CD4-positive, alpha-beta T cell (primary cell): ENCODE data around the gene ARHGAP26. TPM values are rescaled to one million over a fixed set of nuclear protein-coding genes. Genes with fewer than 3 reads are reported as not detected.

Experiments
- ATAC-seq: fragments of 200-7000 bp; cut with Tn5 transposase; one replicate; pipeline ENCODE4 v1.10.0; 2022; ENCODE audit warnings: mild to moderate bottlenecking; ENCODE audit not compliant: poor library complexity
- CTCF ChIA-PET: fragments of 350-600 bp; sonication (Branson Sonifier 250); formaldehyde crosslinking; loops from one replicate; lab custom pipeline; 2021; ENCODE audit warnings: antibody characterized with exemption, inconsistent platforms; lab: Charles Lee
- POLR2A ChIA-PET: fragments of 350-600 bp; sonication (Branson Sonifier 250); formaldehyde crosslinking; loops from one replicate; lab custom pipeline; 2021; ENCODE audit warnings: antibody characterized with exemption, inconsistent platforms; lab: Charles Lee
- DNase-seq, 14 experiments: peaks; one replicate each; pipeline ENCODE4 v3.0.0-alpha.2; 2013 to 2020; ENCODE audit warnings: mixed read lengths in 2 of 14
- H3K27ac ChIP-seq, 2 donors: one replicate each; pipeline versions ENCODE4 v1.5.1 to v1.7.0; 2013; ENCODE audit warnings: low read length in 2 of 2, low read depth in 1 of 2, mild to moderate bottlenecking in 1 of 2
- H3K27me3 ChIP-seq, 2 experiments: 1 replicate in 1 of 2; 2 replicates in 1 of 2; pipeline versions ENCODE4 v1.6.1 to v1.7.0; 2013; ENCODE audit warnings: low read length in 2 of 2, control low read depth in 1 of 2, mild to moderate bottlenecking in 1 of 2, moderate library complexity in 1 of 2; ENCODE audit not compliant: insufficient read depth in 2 of 2, control insufficient read depth in 1 of 2
- H3K36me3 ChIP-seq: one replicate; pipeline ENCODE4 v1.6.1; 2013; ENCODE audit warnings: low read length, control low read depth; ENCODE audit not compliant: insufficient read depth
- H3K4me1 ChIP-seq: one replicate; pipeline ENCODE4 v1.6.1; 2013; ENCODE audit warnings: low read length, control low read depth; ENCODE audit not compliant: insufficient read depth
- H3K4me3 ChIP-seq: one replicate; pipeline ENCODE4 v1.5.1; 2013; ENCODE audit warnings: mild to moderate bottlenecking, low read length, moderate library complexity
- H3K9me3 ChIP-seq, 2 experiments: 1 replicate in 1 of 2; 2 replicates in 1 of 2; pipeline versions ENCODE4 v1.6.1 to v1.7.0; 2013; ENCODE audit warnings: low read length in 2 of 2, mild to moderate bottlenecking in 2 of 2, control low read depth in 1 of 2, moderate library complexity in 1 of 2; ENCODE audit not compliant: control insufficient read depth in 1 of 2, insufficient read depth in 1 of 2
- H3K27ac Mint-ChIP-seq: one replicate; pipeline ENCODE4 v1.8.0; 2020; ENCODE audit warnings: mixed read lengths
- H3K27me3 Mint-ChIP-seq: one replicate; pipeline ENCODE4 v1.8.0; 2021; ENCODE audit warnings: mixed read lengths
- H3K36me3 Mint-ChIP-seq: one replicate; pipeline ENCODE4 v1.8.0; 2021; ENCODE audit warnings: low read depth, mixed read lengths
- H3K4me1 Mint-ChIP-seq: one replicate; pipeline ENCODE4 v1.8.0; 2021; ENCODE audit warnings: low read depth, mixed read lengths
- H3K4me3 Mint-ChIP-seq: one replicate; pipeline ENCODE4 v1.8.0; 2020; ENCODE audit warnings: mild to moderate bottlenecking, mixed read lengths
- H3K9me3 Mint-ChIP-seq: one replicate; pipeline ENCODE4 v1.8.0; 2020; ENCODE audit warnings: mixed read lengths
- intact Hi-C, 2 experiments: fragments of 100-400 bp; cut with DNase I in 1 of 2; cut with micrococcal nuclease in 1 of 2; formaldehyde crosslinking; loops; one replicate each; pipeline versions ENCODE4 v1.15.1 to v1.9.0; 2023 to 2025; cut with DNase I, micrococcal nuclease
- total RNA-seq, 174 experiments: library from RNA in 2 of 174; stranded (reverse) in 2 of 174; gene quantifications; one replicate each; pipeline ENCODE4 v1.2.3 and lab custom pipeline; 2021 to 2026
- TF ChIP-seq, protein P1 (sequence below): fragments of 200-600 bp; IDR thresholded peaks from one replicate; pipeline ENCODE4 v1.8.0; 2022; ENCODE audit warnings: antibody characterized with exemption, mild to moderate bottlenecking

The ARHGAP26 gene
- total RNA-seq, 2 experiments from 2014 or later = 24.9 to 27.3 TPM

DNA sequence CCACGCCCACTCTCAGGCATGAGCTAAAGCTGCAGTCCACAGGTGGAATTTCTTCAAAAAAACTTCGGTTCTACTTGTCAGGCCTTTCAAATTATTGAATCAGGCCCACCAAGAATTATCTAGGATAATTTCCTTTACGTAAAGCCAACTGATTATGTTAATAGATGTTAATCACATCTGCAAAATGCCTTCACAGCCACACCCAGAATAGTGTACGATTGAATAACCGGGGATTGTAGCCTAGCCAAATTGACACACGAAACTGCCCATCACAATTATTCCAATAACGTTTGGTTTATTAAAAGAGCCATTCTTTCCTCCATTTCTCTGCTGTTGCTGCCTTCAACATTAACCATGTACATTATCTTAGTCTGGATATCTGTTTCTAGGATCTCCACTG lies 484.6 kb downstream of the ARHGAP26 start:
- H3K4me1 ChIP-seq = no peaks in the 10 kb centered on the region
- no peak overlapping the region for H3K4me3 Mint-ChIP-seq
- DNase-seq (no peak), ATAC-seq (no peak)
- ChIA-PET CTCF (no interaction called here), POLR2A (no interaction called here)
- no peak overlapping the region for H3K4me3 ChIP-seq
- TF ChIP-seq, protein P1, sequence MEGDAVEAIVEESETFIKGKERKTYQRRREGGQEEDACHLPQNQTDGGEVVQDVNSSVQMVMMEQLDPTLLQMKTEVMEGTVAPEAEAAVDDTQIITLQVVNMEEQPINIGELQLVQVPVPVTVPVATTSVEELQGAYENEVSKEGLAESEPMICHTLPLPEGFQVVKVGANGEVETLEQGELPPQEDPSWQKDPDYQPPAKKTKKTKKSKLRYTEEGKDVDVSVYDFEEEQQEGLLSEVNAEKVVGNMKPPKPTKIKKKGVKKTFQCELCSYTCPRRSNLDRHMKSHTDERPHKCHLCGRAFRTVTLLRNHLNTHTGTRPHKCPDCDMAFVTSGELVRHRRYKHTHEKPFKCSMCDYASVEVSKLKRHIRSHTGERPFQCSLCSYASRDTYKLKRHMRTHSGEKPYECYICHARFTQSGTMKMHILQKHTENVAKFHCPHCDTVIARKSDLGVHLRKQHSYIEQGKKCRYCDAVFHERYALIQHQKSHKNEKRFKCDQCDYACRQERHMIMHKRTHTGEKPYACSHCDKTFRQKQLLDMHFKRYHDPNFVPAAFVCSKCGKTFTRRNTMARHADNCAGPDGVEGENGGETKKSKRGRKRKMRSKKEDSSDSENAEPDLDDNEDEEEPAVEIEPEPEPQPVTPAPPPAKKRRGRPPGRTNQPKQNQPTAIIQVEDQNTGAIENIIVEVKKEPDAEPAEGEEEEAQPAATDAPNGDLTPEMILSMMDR = no peak
- H3K36me3 Mint-ChIP-seq = no peaks in the 10 kb centered on the region
- no peak overlapping the region for H3K27ac ChIP-seq
- H3K9me3 Mint-ChIP-seq = no peaks in the 10 kb centered on the region
- no peaks in the 10 kb centered on the region for H3K27me3 Mint-ChIP-seq
- H3K36me3 ChIP-seq = no peaks in the 10 kb centered on the region
- H3K27ac Mint-ChIP-seq = no peak overlapping the region
- H3K27me3 ChIP-seq = no peaks in the 10 kb centered on the region
- intact Hi-C loops = no loop called here
- H3K4me1 Mint-ChIP-seq = no peaks in the 10 kb centered on the region
- no peaks in the 10 kb centered on the region for H3K9me3 ChIP-seq

DNA sequence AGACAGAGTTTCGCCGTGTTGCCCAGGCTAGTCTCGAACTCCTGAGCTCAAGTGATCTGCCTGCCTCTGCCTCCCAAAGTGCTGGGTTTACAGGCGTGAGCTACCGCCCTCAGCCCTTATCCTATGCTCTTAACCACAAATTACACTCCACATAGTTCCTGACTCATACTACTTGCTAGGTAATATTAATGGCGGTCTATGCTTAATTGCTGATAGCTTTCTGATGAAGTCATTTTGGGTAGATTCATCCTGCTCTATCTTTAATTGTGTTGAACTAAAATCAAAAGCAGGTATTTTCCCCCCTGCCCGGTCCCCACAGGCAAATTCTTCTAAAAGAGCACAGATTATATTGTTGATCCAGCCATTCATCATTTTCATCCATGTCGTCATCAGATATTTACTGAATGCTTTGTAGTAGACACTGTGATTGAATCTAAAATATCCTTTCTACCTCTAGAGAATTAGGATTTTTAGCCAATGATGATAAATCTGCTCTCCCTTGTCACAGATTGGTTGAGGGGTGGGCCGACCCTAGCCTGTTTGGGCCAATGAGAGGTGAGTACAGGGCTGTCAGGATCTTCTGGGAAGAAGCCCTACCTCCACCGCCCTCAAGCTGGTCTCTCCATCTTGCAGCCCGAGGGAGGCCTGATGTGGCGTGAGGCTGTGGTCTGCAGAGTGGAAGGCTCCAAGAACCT lies 488.5 kb downstream of the ARHGAP26 start:
- H3K9me3 Mint-ChIP-seq = no peaks in the 10 kb centered on the region
- H3K27ac Mint-ChIP-seq = no peak overlapping the region
- ChIA-PET CTCF (interaction anchor here (0.9 kb wide), 1 partner anchor 23 kb away, joined by 3 read pairs; no protein-coding TSS in a partner anchor), POLR2A (no interaction called here)
- H3K4me3 ChIP-seq = no peak overlapping the region
- no peaks in the 10 kb centered on the region for H3K36me3 ChIP-seq
- no peak for DNase-seq
- no peaks in the 10 kb centered on the region for H3K4me1 Mint-ChIP-seq
- H3K4me3 Mint-ChIP-seq = no peak overlapping the region
- no peaks in the 10 kb centered on the region for H3K27me3 ChIP-seq
- no peak overlapping the region for H3K27ac ChIP-seq
- TF ChIP-seq, protein P1 = no peak
- ATAC-seq = no peak
- H3K36me3 Mint-ChIP-seq = no peaks in the 10 kb centered on the region
- H3K27me3 Mint-ChIP-seq = no peaks in the 10 kb centered on the region
- H3K4me1 ChIP-seq = no peaks in the 10 kb centered on the region
- intact Hi-C loops = no loop called here
- H3K9me3 ChIP-seq = no peaks in the 10 kb centered on the region

DNA sequence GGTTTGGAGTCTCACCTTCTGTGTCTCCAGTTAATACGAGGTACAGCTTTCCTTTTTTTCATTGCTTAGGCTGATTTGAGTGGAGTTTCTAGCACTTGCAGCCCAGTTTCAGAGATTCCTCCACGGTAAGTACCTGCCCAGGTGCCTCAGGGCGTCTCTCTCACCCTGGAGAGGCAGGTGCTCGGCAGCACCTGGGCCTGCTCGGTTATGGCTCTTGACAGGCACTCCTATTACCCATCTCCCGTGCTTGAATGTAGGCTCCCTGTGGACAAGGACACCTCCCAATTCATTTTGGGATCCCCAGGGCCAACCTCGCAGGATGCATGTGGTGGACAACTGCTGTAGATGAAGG lies 489.1 kb downstream of the ARHGAP26 start:
- no peaks in the 10 kb centered on the region for H3K27me3 ChIP-seq
- Mint-ChIP-seq H3K27ac (no peak overlapping the region), H3K9me3 (no peaks in the 10 kb centered on the region), H3K27me3 (no peaks in the 10 kb centered on the region), H3K4me3 (no peak overlapping the region), H3K4me1 (no peaks in the 10 kb centered on the region), H3K36me3 (no peaks in the 10 kb centered on the region)
- H3K36me3 ChIP-seq = no peaks in the 10 kb centered on the region
- intact Hi-C loops = no loop called here
- ATAC-seq (no peak), DNase-seq (no peak)
- H3K4me1 ChIP-seq = no peaks in the 10 kb centered on the region
- TF ChIP-seq, protein P1 = no peak
- H3K9me3 ChIP-seq = no peaks in the 10 kb centered on the region
- POLR2A ChIA-PET = no interaction called here
- H3K27ac ChIP-seq = no peak overlapping the region
- CTCF ChIA-PET = no interaction called here
- no peak overlapping the region for H3K4me3 ChIP-seq
